ENCODE results near the gene GNG13. TPM values are rescaled to one million over a fixed set of nuclear protein-coding genes. Genes with fewer than 3 reads are reported as not detected.

Gene GNG13
- total RNA-seq, 6 experiments from 2014 or later, result not detected

DNA sequence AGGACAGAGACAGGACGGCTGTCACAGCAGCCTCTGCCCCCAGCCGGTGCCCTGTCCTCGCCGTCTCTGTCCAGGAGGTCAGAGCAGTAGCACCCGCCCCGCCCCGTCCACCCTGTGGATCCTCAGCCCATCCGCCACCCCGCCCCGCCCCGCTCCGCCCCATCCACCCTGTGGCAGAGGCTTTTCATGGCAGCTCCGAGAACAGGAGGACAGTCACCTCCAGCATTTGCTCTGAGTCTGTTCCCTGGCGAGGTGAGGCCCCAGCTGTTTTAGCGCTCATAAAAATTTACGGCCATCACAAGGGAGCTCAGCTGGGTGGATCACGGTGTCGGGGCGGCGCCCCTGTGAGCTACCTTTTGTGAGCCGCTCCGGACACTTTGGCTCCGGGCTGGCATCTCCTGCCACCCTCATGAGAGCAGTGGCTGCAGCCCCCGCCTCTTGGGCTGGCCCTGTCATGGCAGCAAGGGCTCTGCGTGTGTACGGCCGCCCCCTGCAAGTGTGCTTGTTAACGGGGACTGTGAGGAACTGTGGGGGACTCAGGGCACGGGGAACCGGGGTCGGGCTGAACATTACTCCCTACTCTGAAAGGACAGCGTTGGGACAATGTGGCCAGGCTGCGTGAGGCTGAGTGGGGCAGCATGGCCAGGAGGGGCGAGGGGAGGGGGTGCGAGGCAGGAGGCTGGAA, 32.3 kb upstream of the GNG13 start:
- intact Hi-C loops (cut with DNase I), result no loop called here
- WGBS (ENCODE audit: insufficient coverage, low coverage, low lambda C conversion rate, missing lambda C conversion rate), result 50% methylated on average over 2 of the region's 35 CpGs
- Histone ChIP-seq H3K4me1 (no peaks in the 10 kb centered on the region), H3K36me3 (no peaks in the 10 kb centered on the region), H3K27ac (no peak overlapping the region), H3K9me3 (no peaks in the 10 kb centered on the region), H3K27me3 (no peaks in the 10 kb centered on the region), H3K4me3 (no peak overlapping the region)
- TF ChIP-seq CTCF (IDR thresholded peaks at IDR 0.05), result no peak
- no peak for TF ChIP-seq POLR2A (IDR thresholded peaks at IDR 0.05)
- ATAC-seq, result no peak
- no peak for DNase-seq

DNA sequence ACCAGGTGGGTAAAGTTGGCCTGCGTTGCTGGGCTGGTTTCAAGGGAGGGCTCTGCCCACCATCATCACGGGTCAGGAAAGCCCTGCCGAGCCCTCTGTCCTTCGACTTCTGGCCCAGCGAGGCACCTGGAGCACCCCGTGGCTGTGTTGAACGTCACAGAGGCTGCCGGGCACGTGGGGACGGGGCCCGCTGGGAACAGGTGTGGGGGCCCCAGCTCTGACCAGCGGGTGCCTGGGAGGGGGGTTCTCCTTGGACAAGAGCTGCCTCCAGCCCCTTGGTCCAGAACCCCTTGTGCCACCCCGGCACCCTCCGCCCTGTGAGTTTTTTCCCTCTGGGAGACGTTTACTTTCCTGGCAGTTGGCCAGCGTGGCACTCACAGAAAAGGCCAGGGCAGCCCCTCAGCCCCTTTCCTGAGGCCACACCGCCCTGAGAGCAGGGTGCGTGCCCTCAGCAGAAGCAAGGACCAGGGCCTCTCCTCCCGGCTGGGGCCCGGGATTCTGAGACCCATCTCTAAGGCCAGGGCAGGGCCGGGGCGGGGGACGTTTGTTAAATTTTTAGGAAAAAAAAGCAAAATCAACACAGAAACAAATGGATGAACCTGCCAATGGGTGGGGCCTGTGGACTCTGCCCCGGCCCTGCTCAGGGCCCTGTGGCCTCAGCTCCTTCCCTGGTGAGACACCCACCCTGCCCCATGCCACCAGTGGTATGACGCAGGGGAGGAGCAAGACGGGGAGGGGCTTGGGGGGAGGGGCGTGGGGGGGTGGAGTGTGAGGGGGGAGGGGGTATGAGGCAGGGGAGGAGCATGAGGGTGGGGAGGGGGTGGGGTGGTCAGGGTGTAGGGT, 31.3 kb upstream of the GNG13 start:
- Histone ChIP-seq H3K36me3 (no peaks in the 10 kb centered on the region), H3K4me1 (no peaks in the 10 kb centered on the region), H3K9me3 (no peaks in the 10 kb centered on the region), H3K4me3 (no peak overlapping the region), H3K27me3 (no peaks in the 10 kb centered on the region), H3K27ac (no peak overlapping the region)
- no peak for TF ChIP-seq CTCF (IDR thresholded peaks at IDR 0.05)
- TF ChIP-seq POLR2A (IDR thresholded peaks at IDR 0.05), result no peak
- no peak for DNase-seq
- WGBS (ENCODE audit: insufficient coverage, low coverage, low lambda C conversion rate, missing lambda C conversion rate), result 65% methylated on average over 6 of the region's 27 CpGs
- no peak for ATAC-seq
- intact Hi-C loops (cut with DNase I), result no loop called here

- Histone ChIP-seq H3K9me3 (no peaks in the 10 kb centered on the region), H3K4me3 (no peak overlapping the region), H3K36me3 (no peaks in the 10 kb centered on the region), H3K27me3 (no peaks in the 10 kb centered on the region), H3K27ac (no peak overlapping the region), H3K4me1 (no peaks in the 10 kb centered on the region)
- 52% methylated on average over 18 of the region's 24 CpGs for WGBS (ENCODE audit: insufficient coverage, low coverage, low lambda C conversion rate, missing lambda C conversion rate)
- no peak for ATAC-seq
- intact Hi-C loops (cut with DNase I), result no loop called here
- DNase-seq, result no peak
- TF ChIP-seq POLR2A (IDR thresholded peaks at IDR 0.05), result no peak
- no peak for TF ChIP-seq CTCF (IDR thresholded peaks at IDR 0.05)
These were observed 30.5 kb upstream of the GNG13 start for GRCh38 chr16:830871-831570.

- intact Hi-C loops (cut with DNase I), result no loop called here
- DNase-seq (no peak), ATAC-seq (no peak)
- Histone ChIP-seq H3K27me3 (no peaks in the 10 kb centered on the region), H3K4me3 (no peak overlapping the region), H3K27ac (no peak overlapping the region), H3K36me3 (no peaks in the 10 kb centered on the region), H3K9me3 (no peaks in the 10 kb centered on the region), H3K4me1 (no peaks in the 10 kb centered on the region)
- TF ChIP-seq POLR2A (IDR thresholded peaks at IDR 0.05) (no peak), CTCF (IDR thresholded peaks at IDR 0.05) (no peak)
- 67% methylated on average over 16 of the region's 43 CpGs for WGBS (ENCODE audit: insufficient coverage, low coverage, low lambda C conversion rate, missing lambda C conversion rate)
These were observed 29.8 kb upstream of the GNG13 start for GRCh38 chr16:830107-830870.

All from right lobe of liver (tissue), 6 donors.